Smooth muscle cell of the brain vasculature (primary cell): ENCODE results near the gene SPATA2L.
A peak's percentile ranks its signal among the peaks of the same experiment; 100 is the strongest.
"Not testable (repeated sequence)": the region's sequence is repeated elsewhere in the genome, so short reads cannot be mapped to it uniquely, and the experiment has no call there.

Experiments used
- DNase-seq: peaks from one replicate; pipeline ENCODE4 v3.0.0-alpha.2; 2012; ENCODE audit warnings: low read depth, low spot score

SPATA2L gene

DNA sequence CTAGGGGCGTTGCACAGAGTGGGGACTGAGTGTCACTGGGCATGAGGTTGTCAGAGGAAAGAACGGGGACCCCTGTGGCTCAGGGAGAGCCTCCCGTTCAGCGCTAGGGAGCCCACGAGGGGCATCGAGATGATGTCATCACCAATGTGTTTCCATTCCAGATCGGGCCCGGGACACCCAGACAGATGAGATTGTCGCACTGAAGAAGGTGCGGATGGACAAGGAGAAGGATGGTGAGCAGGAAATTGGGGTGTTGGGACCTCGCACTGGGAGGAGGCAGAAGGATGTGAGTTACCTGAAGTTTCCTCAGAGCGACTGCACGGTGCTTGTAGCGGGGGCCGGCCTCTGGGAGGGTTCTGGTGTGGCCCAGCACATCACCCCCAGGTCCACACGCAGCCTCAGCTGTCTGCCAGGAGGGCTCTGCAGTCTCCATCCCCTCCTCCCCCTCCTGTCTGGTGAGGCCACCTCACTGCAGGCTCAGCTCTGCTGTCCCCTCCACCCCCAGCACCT lies 11.1 kb downstream of the SPATA2L start:
- no peak for DNase-seq

DNA sequence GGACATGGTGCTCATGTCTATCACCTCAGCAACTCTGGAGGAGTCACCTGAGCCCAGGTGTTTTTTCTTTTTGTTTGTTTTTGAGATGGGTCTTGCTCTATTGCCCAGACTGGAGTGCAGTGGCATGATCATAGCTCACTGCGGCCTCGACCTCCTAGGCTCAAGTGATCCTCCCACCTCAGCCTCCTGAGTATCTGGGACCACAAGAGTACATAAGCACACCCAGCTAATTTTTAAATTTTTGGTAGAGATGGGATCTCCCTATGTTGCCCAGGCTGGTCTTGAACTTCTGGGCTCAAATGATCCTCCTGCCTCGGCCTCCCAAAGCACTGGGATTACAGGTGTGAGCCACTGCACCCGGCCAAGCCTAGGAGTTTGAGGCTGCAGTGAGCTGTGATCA lies 11.9 kb downstream of the SPATA2L start:
- not testable (repeated sequence) for DNase-seq

DNA sequence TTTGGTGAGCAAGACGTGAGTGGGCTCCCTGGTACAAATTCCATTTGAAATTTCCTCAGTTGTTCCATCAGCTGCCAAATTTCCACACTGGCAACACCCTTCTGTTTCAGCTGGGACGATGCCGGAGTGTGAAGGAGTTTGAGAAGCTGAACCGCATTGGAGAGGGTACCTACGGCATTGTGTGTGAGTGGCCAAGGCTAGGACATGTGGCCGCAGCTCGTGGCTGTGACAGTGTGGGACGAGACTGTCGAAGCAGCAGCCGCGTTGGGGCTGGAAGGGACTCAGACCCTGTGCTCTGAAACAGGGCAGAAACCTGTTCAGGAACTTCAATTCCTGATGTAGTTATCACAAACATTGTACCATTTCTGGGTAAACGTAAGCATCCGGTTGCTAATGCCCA lies 12.4 kb downstream of the SPATA2L start:
- no peak for DNase-seq

DNA sequence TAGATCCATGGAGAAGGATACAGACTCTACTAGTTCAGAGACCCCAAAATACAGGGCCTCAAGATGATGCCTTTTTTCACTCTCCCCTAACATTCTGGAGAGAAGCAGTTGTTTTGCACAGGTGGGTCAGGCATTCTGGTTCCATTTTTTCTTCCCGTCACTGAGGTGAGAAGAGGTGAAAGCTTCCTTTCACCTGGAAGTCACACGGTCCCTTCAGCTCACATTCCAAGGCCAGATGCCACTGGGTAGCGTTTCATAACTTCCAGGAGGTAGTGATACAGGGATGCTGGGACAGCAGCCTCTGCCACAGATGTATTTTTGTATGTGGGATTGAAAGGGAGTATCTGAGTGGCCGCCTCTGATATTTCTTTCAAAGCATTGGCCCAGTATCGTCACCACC lies 13.1 kb downstream of the SPATA2L start:
- no peak for DNase-seq

DNA sequence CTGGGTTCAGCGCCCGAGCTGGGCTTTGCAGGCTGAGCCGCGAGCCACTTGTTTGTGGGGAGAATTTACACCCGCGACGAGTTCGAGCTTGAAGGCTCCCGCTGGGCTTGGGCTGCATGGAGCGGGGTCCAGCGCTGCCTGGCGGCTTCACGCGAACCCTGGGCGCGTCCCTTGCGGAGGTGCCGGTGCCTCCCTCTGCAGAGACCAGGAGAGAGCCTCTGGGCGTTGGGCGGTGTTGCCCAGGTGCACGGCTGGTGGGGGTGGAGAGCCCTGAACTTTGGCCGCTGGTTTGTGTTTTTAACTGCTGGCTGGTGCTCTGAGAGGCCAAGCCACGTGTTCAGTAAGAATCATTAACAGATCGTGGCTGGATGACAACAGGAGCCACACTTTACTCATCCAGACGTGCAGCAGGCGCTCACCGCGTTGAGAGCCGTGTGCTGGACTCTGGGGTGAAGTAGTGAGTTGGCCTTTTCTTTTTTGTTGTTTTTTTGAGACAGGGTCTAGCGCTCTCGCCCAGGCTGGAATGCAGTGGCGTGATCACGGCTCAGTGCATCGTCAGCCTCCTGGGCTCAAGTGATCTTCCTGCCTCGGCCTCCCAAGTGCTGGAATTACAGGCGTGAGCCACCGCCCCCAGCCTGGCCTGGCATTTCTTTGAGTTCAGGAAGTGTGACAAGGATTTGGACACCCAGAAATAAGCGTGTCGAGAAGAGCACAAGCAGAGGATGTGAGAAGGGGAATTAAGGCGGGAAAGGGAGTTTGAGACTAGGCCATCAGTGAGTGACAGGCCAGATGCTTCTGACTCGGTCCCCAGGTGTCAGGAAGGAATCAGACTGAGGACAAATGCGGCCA lies 14.2 kb downstream of the SPATA2L start:
- no peak for DNase-seq

DNA sequence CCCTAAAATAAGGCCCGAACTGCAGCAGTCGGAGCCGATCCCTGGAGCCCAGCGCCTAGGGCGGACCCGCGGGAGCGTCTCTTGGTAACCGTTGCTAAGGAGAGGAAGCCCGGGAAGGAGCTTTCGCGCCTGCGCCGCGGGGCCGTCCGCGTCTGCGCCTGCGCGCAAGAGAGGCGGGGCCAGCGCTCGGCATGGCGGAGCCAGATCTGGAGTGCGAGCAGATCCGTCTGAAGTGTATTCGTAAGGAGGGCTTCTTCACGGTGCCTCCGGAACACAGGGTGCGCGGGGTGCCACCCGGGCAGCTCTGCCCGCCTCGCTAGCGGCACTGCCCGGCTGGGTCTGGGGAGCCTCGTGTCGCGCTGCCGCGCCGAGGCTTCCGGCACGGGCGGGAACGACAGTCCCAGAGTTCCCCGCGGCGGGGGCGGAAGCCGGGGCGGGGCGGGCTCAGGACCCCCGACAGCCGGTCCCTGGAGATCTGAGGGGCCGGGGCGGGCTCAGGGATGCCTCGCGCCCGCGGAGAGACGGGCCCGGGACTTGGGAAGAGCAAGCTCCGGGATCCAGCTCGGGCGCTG lies 14.9 kb downstream of the SPATA2L start, which contains the start of gene CDK10:
TSS of gene CDK10 (plus strand) at position 170 of the 572 bp plus-strand sequence. CDS start at position 192, 22 bp downstream.
- DNase-seq = peak; percentile 81

DNA sequence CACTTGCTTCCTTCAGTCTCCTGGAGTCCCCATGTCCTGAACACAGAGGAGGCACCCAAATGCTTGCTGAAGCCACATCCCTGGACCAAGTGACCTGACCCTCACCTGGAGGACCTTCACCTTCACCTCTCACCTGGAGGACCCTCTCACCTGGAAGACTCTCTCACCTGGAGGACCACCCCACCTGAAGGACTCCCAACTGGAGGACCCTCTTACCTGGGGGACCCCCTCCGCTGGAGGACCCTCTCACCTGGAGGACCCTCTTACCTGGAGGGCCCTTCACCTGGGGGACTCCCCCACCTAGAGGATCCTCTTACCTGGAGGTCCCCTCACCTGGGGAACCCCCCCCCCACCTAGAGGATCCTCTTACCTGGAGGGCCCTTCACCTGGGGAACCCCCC lies 15.6 kb downstream of the SPATA2L start:
- no peak for DNase-seq

DNA sequence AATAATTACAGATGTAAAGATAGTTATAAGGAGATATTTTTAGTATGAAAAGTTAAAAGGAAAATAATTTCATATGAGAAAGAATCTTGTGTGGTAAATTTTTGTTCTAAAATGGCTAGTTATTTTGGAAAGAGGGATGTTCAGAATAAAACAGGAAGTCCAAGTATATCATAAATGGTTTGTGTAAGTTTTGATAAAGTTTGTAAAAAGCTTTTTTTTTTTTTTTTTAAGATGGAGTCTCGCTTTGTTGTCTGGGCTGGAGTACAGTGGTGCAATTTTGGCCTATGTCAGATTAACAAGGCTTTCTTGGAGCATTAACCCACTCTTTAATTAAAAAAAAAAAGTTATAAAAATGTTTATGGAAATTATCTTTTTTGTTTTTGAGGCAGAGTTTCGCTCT lies 23.2 kb downstream of the SPATA2L start:
- DNase-seq = no peak

DNA sequence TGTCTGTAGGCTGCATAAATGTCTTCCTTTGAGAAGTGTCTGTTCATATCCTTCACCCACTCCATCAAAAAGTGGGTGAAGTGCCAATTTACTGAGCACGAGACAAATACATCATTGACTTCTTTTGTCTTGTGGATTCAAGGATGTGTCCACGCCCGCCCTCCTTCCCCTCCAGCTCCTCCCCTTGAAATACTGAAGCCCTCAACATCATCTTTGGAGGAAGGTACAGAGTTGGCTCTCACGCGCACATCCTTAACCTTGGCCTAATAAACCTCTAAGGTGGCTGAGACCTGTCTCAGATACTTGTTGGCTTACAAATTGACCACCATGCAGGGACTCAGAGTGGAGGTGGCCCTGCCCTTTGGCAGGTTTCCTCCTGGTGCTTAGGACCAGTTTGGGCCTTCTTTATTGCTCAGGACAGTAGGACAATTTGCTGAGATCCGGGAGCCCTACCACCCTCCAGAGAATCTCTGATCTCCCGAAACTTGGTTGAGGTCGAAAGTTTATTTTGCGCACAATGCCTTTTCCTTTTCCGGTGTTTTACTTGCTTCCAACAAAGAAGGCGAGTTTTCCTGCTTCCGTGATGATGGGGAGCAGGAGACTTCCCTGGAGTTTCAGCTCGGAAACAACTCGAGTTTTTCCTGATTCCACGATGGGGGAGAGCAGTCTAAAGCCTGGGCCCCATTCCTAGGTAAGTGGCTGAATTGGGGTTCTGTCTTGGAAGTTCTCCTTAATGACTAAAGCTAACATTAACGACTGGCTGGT lies 29.1 kb downstream of the SPATA2L start:
- no peak for DNase-seq

DNA sequence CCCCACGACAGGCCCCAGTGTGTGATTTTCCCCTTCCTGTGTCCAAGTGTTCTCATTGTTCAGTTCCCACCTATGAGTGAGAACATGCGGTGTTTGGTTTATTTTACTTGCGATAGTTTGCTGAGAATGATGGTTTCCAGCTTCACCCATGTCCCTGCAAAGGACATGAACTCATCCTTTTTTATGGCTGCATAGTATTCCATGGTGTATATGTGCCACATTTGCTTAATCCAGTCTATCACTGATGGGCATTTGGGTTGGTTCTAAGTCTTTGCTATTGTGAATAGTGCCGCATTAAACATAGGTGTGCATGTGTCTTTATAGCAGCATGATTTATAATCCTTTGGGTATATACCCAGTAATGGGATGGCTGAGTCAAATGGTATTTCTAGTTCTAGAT lies 29.9 kb downstream of the SPATA2L start:
- DNase-seq = not testable (repeated sequence)

DNA sequence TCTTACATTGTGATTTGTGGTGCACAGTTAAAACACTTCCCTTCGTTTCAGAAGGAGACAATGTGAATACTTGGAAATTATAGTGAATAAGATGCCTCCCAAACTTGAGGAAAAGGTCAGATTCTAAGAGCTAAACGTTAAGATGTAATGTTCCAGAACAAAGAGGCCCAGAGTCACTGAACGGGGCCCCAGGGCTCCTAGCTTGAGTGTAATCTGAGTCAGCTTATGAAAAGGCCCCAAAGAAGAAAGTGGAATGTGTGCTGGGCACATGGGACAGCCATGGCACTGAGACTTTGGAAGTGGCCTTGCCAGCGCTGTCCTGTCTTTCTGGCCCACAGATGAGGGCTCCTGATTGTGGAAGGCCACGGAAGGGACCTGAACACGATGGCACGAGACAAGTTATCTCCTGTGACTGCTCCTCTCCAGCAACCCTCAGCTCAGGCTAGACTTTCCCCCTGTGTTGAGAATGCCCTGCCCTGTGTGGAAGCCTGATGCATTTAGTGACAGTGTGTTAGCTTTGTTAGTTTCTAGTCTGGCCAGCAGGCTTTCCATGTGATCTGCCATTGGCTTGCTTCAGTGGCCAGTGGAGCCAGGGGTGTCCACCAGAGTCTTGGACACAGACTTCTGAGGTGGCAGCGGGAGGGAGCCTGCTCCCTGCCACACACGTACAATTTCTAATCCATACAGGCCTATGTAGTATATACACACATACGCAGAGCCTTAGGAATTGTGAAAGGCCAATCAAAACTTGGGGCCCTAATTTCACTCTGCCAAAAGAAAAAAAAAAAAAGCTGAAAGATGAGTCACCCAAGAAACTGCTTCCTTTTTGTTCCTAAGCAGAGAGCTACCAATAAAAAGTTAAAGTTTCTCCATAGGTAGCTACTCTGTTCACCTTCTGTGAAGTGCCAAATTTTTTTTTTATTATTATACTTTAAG lies 30.7 kb downstream of the SPATA2L start:
- DNase-seq = no peak

DNA sequence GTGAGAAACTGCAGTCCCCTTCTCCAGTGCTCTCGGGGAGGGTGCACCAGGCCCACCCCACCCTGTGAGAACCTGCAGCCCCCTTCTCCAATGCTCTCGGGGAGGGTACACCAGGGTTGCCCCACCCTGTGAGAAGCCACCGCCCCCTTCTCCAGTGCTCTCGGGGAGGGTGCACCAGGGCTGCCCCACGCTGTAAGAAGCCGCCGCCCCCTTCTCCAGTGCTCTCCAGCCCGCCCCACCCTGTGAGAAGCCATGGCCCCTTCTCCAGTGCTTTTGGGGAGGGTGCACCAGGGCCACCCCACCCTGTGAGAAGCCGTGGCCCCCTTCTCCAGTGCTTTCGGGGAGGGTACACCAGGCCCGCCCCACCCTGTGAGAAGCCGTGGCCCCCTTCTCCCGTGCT lies 31.8 kb downstream of the SPATA2L start:
- no peak for DNase-seq

DNA sequence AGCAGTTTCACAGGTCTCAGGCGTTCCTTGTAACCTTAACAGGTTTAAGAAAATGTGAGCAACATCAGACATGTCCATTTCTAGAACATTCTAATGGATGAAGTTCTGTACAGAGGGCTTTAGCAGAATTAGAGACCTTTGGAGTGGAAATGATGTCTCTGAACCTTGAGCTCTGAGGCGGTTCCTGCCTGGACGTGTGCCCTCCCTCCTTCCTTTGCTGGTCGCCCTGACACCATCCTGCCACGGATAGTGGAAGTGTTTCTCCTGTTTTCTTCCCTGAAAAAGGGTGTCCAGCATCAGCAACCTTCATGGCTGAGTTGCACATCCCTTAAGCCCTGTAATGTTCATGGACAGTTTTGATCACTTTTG lies 32.7 kb downstream of the SPATA2L start:
- no peak for DNase-seq

DNA sequence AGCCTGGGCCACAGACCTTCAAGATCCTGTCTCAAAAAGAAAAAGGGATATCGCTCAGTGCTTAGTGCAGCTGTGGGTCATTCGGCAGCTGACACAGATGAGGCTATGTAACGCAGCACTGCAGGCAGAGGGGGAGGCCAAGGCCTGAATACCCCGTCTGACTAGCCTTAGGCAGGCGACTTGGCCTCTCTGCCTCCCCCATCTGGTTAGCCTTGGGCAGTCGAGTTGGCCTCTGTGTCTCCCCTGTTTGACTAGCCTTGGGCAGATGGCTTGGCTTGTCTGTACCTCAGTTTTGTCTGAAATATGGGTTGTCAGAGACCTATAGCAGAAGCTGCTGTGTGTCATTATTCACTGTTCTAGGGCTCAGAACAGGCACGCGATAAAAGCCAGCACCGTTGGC lies 33.9 kb downstream of the SPATA2L start:
- no peak for DNase-seq

DNA sequence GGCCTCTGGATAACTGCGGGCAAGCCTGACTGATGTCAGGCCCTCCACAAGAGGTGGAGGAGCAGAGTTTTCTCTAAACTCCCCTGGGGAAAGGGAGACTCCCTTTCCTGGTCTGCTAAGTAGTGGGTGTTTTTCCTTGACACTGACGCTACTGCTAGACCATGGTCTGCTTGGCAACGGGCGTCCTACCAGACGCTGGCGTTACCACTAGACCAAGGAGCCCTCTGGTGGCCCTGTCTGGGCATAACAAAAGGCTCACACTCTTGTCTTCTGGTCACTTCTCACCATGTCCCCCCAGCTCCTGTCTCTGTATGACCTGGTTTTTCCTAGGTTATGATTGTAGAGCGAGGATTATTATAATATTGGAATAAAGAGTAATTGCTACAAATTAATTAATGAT lies 34.5 kb downstream of the SPATA2L start:
- not testable (repeated sequence) for DNase-seq

DNA sequence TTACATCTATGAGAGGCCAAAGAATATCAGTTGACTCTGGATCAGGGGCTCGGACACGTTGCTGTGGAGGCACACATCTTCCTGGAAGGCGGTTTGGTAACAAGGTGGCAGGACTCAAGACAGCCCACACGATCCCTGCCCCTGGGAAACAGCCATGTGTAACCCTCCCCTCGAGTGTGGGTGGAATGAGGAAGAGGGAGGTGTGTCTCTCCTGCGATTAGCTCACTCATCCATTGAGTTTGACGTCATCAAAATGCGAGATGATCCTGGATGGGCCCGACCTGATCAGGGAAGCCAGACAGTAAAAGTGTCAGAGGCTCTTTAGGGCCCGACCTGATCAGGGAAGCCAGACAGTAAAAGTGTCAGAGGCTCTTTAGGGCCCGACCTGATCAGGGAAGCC lies 37.3 kb downstream of the SPATA2L start:
- not testable (repeated sequence) for DNase-seq

DNA sequence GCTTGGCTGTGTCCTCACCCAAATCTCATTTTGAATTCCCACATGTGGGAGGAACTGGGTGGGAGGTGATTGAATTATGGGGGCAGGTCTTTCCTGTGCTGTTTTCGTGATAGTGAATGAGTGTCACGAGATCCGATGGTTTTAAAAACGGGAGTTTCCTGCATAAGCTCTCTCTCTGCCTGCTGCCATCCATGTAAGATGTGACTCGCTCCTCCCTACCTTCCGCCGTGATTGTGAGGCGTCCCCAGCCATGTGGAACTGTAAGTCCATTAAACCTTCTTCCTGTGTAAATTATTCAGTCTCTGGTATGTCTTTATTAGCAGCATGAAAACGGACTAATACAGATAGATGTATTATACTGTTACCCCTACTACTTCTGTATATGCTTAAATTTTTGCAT lies 40.3 kb downstream of the SPATA2L start:
- no peak for DNase-seq

DNA sequence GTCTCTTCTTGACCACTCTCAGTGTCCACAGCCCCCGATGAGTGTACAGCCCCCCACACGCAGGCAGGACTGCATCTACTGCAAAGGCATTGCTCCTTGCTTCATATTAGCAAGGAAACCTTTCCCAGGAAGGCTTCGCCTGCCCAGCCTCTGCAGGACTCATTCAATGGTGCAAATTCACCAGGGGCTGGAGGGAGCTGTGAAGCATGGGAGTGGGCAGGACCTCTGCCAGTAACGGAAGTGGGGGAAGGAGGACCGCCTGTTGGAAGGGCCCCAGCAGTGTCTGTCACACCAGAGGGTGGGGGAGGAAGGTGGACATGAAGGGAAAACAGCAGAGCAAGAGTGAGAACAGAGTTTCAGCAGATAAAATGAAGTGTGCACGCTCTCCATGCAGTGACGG lies 41.4 kb downstream of the SPATA2L start:
- DNase-seq = no peak

DNA sequence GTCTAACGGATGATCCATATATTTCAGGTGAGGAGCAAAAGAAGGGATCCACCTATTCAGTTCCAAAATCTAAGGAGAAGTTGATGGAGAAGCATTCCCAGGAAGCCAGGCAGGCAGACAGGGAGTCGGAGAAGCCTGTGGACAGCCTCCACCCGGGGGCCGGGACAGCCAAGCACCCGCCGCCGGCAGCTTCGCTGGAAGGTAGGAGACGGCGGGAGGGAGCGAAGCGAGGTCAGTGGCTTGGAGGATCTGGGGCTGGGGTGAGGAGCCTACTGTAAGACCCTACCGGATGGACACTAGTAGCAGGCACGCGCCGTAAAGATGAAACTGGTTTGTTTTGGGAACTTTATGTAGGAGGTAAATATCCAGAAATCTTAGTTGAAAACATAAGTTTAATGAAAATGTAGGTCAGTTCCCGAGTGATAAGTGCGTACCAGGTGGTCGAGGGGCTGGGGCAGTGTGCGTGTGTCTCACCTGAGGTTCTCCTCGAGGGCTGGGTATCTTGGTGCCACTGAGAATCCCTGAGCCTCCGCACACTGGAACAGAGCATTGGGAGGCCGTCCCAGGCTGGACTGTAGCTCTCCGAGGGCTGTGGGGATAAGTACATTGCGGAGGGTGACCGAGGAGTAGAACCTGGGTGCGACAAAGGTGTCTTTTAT lies 43.2 kb downstream of the SPATA2L start:
- DNase-seq = no peak

DNA sequence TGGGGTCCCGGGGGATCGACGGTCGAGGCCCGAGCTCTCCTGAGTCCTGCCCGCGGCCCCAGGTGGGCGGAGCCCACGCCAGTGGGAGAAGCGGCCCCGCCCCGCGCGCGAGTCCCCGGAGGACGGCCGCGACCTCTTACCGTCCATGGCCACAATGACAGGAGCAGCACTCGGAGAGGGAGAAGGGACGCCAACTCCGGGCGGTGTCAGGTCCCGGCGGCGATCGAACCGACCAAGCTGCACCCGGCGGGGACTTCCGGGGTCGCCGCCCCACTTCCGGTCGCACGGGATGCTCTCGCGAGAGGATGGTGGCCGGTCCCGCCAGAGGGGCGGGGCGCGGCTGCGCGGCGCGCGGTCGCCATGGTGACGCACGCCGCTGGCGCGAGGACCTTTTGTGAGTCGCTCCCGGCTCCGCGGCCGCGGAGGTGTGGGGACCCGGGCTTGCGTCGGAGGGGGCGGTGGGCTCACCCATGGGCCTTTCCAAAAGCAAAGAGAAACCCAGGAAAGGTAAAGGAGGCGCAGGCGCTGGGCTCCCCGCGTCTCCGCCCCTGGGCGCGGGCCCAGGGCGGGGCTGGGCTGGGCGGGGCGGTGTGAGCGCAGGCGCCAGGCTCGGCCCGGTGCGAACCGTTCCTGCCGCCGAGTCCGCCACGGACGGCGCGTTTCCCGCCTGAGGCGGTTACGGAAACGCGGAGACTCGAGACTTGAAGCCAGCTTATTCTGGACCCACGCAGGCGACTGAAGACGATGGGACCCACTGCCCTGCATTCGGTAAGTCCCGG lies 43.9 kb downstream of the SPATA2L start, which contains the start of the genes CHMP1A and SPATA33:
TSS of gene CHMP1A (minus strand) at position 267 of the 779 bp plus-strand sequence. CDS start at position 147, 120 bp downstream.
TSS of gene SPATA33 (plus strand) at position 395 of the 779 bp plus-strand sequence. CDS start at position 471, 76 bp downstream.
- peak; percentile 64 for DNase-seq
